Mucosa of rectum (tissue), 2 donors: ENCODE results near the gene FGF3.

Experiments
- H3K27ac ChIP-seq, 2 donors: one replicate each; pipeline ENCODE4 v1.7.0; 2013; ENCODE audit warnings: inconsistent platforms in 2 of 2, low read depth in 2 of 2, low read length in 2 of 2
- H3K27me3 ChIP-seq, 2 donors: one replicate each; pipeline ENCODE4 v1.7.0; 2013; ENCODE audit warnings: low read length in 2 of 2; ENCODE audit not compliant: control insufficient read depth in 2 of 2, insufficient read depth in 2 of 2
- H3K36me3 ChIP-seq, 2 donors: one replicate each; pipeline ENCODE4 v1.7.0; 2013; ENCODE audit warnings: low read length in 2 of 2; ENCODE audit not compliant: control insufficient read depth in 2 of 2, insufficient read depth in 2 of 2
- H3K4me1 ChIP-seq, 2 donors: one replicate each; pipeline ENCODE4 v1.7.0; 2013; ENCODE audit warnings: low read length in 2 of 2, mild to moderate bottlenecking in 1 of 2; ENCODE audit not compliant: control insufficient read depth in 2 of 2, insufficient read depth in 2 of 2
- H3K4me3 ChIP-seq, 2 donors: one replicate each; pipeline ENCODE4 v1.7.0; 2013; ENCODE audit warnings: low read length in 2 of 2
- H3K9ac ChIP-seq, 2 donors: one replicate each; pipeline ENCODE4 v1.7.0; 2013; ENCODE audit warnings: low read length in 2 of 2, low read depth in 1 of 2, mild to moderate bottlenecking in 1 of 2
- H3K9me3 ChIP-seq, 2 donors: one replicate each; pipeline ENCODE4 v1.7.0; 2013; ENCODE audit warnings: low read length in 2 of 2; ENCODE audit not compliant: control insufficient read depth in 2 of 2
- donor health status: healthy.
- donor health status: Normal muscosa, but diverticular disease.

The FGF3 gene

GRCh38 chr11:69804769-69805508 lies 14.3 kb downstream of the FGF3 start:
- H3K9ac ChIP-seq: no peak overlapping the region
- H3K27me3 ChIP-seq: peaks cover 0 to 8% of the 10 kb centered on the region in 2 donors
- H3K36me3 ChIP-seq: no peaks in the 10 kb centered on the region
- no peak overlapping the region for H3K4me3 ChIP-seq
- H3K9me3 ChIP-seq: no peaks in the 10 kb centered on the region
- no peak overlapping the region for H3K27ac ChIP-seq
- no peaks in the 10 kb centered on the region for H3K4me1 ChIP-seq

DNA sequence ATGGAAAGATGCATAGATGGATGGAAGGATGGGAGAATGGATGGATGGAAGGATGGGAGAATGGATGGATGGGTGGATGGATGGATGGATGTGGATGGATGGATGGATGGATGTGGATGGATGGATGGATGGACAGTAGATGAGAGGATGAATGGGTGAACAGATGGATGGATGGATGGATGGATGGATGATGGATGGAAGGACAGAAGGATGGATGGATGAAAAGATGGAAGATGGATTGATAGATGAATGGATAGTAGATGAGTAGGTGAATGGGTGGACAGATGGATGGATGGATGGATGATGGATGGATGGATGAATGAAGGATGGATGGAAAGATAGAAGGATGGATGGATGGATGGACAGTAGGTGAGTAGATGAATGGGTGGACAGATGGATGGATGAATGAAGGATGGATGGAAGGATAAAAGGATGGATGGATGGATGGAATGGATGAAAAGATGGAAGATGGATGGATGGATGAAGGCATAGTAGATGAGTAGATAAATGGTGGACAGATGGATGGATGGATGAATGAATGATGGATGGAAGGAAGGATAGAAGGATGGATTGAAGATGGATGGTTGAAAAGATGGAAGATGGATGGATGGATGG lies 15.5 kb downstream of the FGF3 start:
- no peak overlapping the region for H3K27ac ChIP-seq
- H3K36me3 ChIP-seq: no peaks in the 10 kb centered on the region
- H3K4me3 ChIP-seq: no peak overlapping the region
- H3K9ac ChIP-seq: no peak overlapping the region
- no peaks in the 10 kb centered on the region for H3K9me3 ChIP-seq
- peaks cover 0 to 4% of the 10 kb centered on the region in 2 donors for H3K27me3 ChIP-seq
- no peaks in the 10 kb centered on the region for H3K4me1 ChIP-seq

- H3K4me1 ChIP-seq: no peaks in the 10 kb centered on the region
- H3K27me3 ChIP-seq: peaks cover 0 to under 1% of the 10 kb centered on the region in 2 donors
- H3K9ac ChIP-seq: no peak overlapping the region
- H3K36me3 ChIP-seq: no peaks in the 10 kb centered on the region
- H3K4me3 ChIP-seq: no peak overlapping the region
- H3K9me3 ChIP-seq: no peaks in the 10 kb centered on the region
- H3K27ac ChIP-seq: no peak overlapping the region
Measured at GRCh38 chr11:69803022-69803421, 16.2 kb downstream of the FGF3 start.

DNA sequence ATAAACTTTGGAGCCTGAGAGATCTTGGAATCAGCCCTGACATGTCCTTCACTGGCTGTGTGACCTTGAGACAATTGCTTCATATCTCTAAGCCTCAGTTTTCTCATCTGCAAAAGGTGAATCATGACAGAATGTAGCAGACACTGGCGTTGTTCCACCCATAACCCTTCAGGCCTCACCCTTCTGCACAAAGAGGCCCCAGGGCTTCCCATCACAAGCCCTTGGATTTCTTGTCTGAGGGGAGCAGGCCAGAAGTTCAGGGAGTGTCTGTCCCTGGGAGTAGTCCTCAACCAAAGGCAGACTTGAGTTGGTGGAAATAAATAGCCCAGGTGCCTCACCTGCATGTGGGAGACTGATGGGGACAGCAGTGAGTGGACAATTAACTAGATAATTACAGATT lies 16.6 kb downstream of the FGF3 start:
- H3K27ac ChIP-seq: no peak overlapping the region
- H3K27me3 ChIP-seq: peaks cover 3% of the 10 kb centered on the region in 2 donors
- H3K4me1 ChIP-seq: no peaks in the 10 kb centered on the region
- H3K9me3 ChIP-seq: no peaks in the 10 kb centered on the region
- H3K9ac ChIP-seq: no peak overlapping the region
- H3K4me3 ChIP-seq: no peak overlapping the region
- H3K36me3 ChIP-seq: no peaks in the 10 kb centered on the region

- Histone ChIP-seq H3K9ac (no peak overlapping the region), H3K27me3 (peaks cover 3% of the 10 kb centered on the region in 2 donors), H3K27ac (no peak overlapping the region), H3K36me3 (no peaks in the 10 kb centered on the region), H3K4me3 (no peak overlapping the region), H3K4me1 (no peaks in the 10 kb centered on the region), H3K9me3 (no peaks in the 10 kb centered on the region)
Measured at GRCh38 chr11:69801513-69802335, 17.5 kb downstream of the FGF3 start.

- Histone ChIP-seq H3K4me1 (no peaks in the 10 kb centered on the region), H3K27ac (no peak overlapping the region), H3K4me3 (no peak overlapping the region)
Measured at GRCh38 chr11:69800278-69800677, 18.9 kb downstream of the FGF3 start.

DNA sequence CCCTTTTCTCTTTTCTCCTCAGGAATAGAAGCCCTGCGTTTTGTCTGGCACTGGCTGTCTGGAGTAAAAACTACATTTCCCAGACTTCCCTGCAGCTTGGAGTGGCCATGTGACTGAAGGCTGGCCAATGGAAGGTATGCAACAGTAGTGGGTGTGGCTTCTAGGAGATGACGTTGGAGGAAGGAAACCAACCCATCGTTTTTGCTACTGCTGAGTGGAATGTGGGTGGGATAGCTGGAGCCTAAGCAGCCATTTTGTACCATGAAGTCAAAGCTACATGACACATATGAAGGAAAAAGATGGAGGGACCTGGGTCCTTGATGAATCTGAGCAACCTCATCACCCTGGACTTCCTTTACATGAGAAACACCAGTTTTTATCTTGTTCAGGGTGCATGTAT lies 19.6 kb downstream of the FGF3 start:
- H3K4me1 ChIP-seq: no peaks in the 10 kb centered on the region
- H3K9me3 ChIP-seq: no peaks in the 10 kb centered on the region
- H3K36me3 ChIP-seq: no peaks in the 10 kb centered on the region
- H3K9ac ChIP-seq: no peak overlapping the region
- no peak overlapping the region for H3K27ac ChIP-seq
- no peak overlapping the region for H3K4me3 ChIP-seq
- H3K27me3 ChIP-seq: peaks cover 3% of the 10 kb centered on the region in 2 donors

More at GRCh38 chr11:69800278-69800677, 18.9 kb downstream of the FGF3 start:
- no peaks in the 10 kb centered on the region for H3K36me3 ChIP-seq
- peaks cover 3% of the 10 kb centered on the region in 2 donors for H3K27me3 ChIP-seq
- no peak overlapping the region for H3K9ac ChIP-seq
- H3K9me3 ChIP-seq: no peaks in the 10 kb centered on the region

GRCh38 chr11:69799097-69799496 lies 20.1 kb downstream of the FGF3 start:
- H3K4me3 ChIP-seq: no peak overlapping the region
- no peak overlapping the region for H3K27ac ChIP-seq
- peaks cover 3% of the 10 kb centered on the region in 2 donors for H3K27me3 ChIP-seq
- H3K9ac ChIP-seq: no peak overlapping the region
- no peaks in the 10 kb centered on the region for H3K9me3 ChIP-seq
- H3K4me1 ChIP-seq: no peaks in the 10 kb centered on the region
- H3K36me3 ChIP-seq: no peaks in the 10 kb centered on the region

- no peaks in the 10 kb centered on the region for H3K36me3 ChIP-seq
- H3K27me3 ChIP-seq: peaks cover 3% of the 10 kb centered on the region in 2 donors
- H3K4me3 ChIP-seq: no peak overlapping the region
- no peak overlapping the region for H3K9ac ChIP-seq
- H3K9me3 ChIP-seq: no peaks in the 10 kb centered on the region
- no peaks in the 10 kb centered on the region for H3K4me1 ChIP-seq
- no peak overlapping the region for H3K27ac ChIP-seq
Measured at GRCh38 chr11:69797737-69798528, 21.3 kb downstream of the FGF3 start.
